Measurements from ENCODE around the gene ZNF281.

- TF ChIP-seq CTCF (IDR thresholded peaks at IDR 0.05) (no peak), POLR2A (IDR thresholded peaks at IDR 0.05) (no peak)
These were observed 41.3 kb downstream of the ZNF281 start for GRCh38 chr1:200368556-200368955.

Measured in Peyer's patch (tissue), 4 donors.